Esophagus squamous epithelium (tissue), 4 donors: Measurements from ENCODE around the gene PIWIL4. TPM values are rescaled to one million over a fixed set of nuclear protein-coding genes. Genes with fewer than 3 reads are reported as not detected.

ENCODE experiments used
- total RNA-seq, 4 donors: library from RNA; depleted of rRNA; stranded (reverse); fragments of >200 nt; gene quantifications; one replicate each; pipeline ENCODE4 v1.1.0, GENCODE V29; 2016

PIWIL4 gene
- total RNA-seq, 4 donors from 2014 or later, result 0.18 to 3.1 (median 2.0) TPM

Other genes starting within 250 kb of the PIWIL4 start
- not detected for gene GPR83, start 165.9 kb upstream of the PIWIL4 start, total RNA-seq
- 10 to 100 TPM in 2 of 4 donors, 1 to 10 TPM in 2; 9.0 to 18.3 (median 12.1) TPM for gene MRE11, start 73.5 kb upstream of the PIWIL4 start, total RNA-seq
- 10 to 100 TPM in 3 of 4 donors, 1 to 10 TPM in 1; 6.0 to 19.3 (median 11.4) TPM for gene ANKRD49, start 73.4 kb upstream of the PIWIL4 start, total RNA-seq
- gene C11orf97, start 54.9 kb upstream of the PIWIL4 start, total RNA-seq, result not detected
- 1 to 10 TPM; 1.4 to 6.1 (median 1.8) TPM for gene FUT4, start 23.4 kb upstream of the PIWIL4 start, total RNA-seq
- 10 to 100 TPM; 47.2 to 91.6 (median 66.9) TPM for gene AMOTL1, start 201.0 kb downstream of the PIWIL4 start, total RNA-seq